ENCODE measurements around the gene KCNAB2. TPM values are rescaled to one million over a fixed set of nuclear protein-coding genes. Genes with fewer than 3 reads are reported as not detected.

Gene KCNAB2
- total RNA-seq, 1 donor from 2014 or later: 4.3 TPM

GRCh38 chr1:6107409-6108356 is 62.0 kb downstream of the KCNAB2 start:
- no peak for DNase-seq (ENCODE audit: low spot score)

GRCh38 chr1:6108476-6108875 is 62.8 kb downstream of the KCNAB2 start:
- DNase-seq (ENCODE audit: low spot score): no peak

- peak; percentile 8 for DNase-seq (ENCODE audit: low spot score)
Measured at GRCh38 chr1:6108937-6109614, 63.4 kb downstream of the KCNAB2 start.

GRCh38 chr1:6109688-6110087 is 64.0 kb downstream of the KCNAB2 start:
- no peak for DNase-seq (ENCODE audit: low spot score)

GRCh38 chr1:6110326-6110725 is 64.6 kb downstream of the KCNAB2 start:
- DNase-seq (ENCODE audit: low spot score): no peak

GRCh38 chr1:6111571-6111970 is 65.9 kb downstream of the KCNAB2 start:
- DNase-seq (ENCODE audit: low spot score): no peak

GRCh38 chr1:6111991-6112689 is 66.5 kb downstream of the KCNAB2 start:
- DNase-seq (ENCODE audit: low spot score): no peak

- DNase-seq (ENCODE audit: low spot score): no peak
Measured at GRCh38 chr1:6112690-6113005, 67.0 kb downstream of the KCNAB2 start.

- DNase-seq (ENCODE audit: low spot score): no peak
Measured at GRCh38 chr1:6113116-6113515, 67.4 kb downstream of the KCNAB2 start.

GRCh38 chr1:6113745-6114144 is 68.1 kb downstream of the KCNAB2 start:
- DNase-seq (ENCODE audit: low spot score): no peak

GRCh38 chr1:6116137-6116536 is 70.4 kb downstream of the KCNAB2 start:
- DNase-seq (ENCODE audit: low spot score): no peak

- no peak for DNase-seq (ENCODE audit: low spot score)
Measured at GRCh38 chr1:6117064-6117463, 71.4 kb downstream of the KCNAB2 start.

GRCh38 chr1:6117624-6118023 is 71.9 kb downstream of the KCNAB2 start:
- DNase-seq (ENCODE audit: low spot score): no peak

GRCh38 chr1:6118415-6118814 is 72.7 kb downstream of the KCNAB2 start:
- no peak for DNase-seq (ENCODE audit: low spot score)

- DNase-seq (ENCODE audit: low spot score): no peak
Measured at GRCh38 chr1:6121021-6121421, 75.3 kb downstream of the KCNAB2 start.

GRCh38 chr1:6121651-6122370 is 76.1 kb downstream of the KCNAB2 start:
- DNase-seq (ENCODE audit: low spot score): no peak

- no peak for DNase-seq (ENCODE audit: low spot score)
Measured at GRCh38 chr1:6123083-6123482, 77.4 kb downstream of the KCNAB2 start.

- no peak for DNase-seq (ENCODE audit: low spot score)
Measured at GRCh38 chr1:6123816-6124215, 78.1 kb downstream of the KCNAB2 start.

- no peak for DNase-seq (ENCODE audit: low spot score)
Measured at GRCh38 chr1:6124341-6124740, 78.7 kb downstream of the KCNAB2 start.

- DNase-seq (ENCODE audit: low spot score): no peak
Measured at GRCh38 chr1:6124746-6125365, 79.2 kb downstream of the KCNAB2 start.

GRCh38 chr1:6125366-6125765 is 79.7 kb downstream of the KCNAB2 start:
- no peak for DNase-seq (ENCODE audit: low spot score)
